ENCODE results near the gene MYCN. TPM values are rescaled to one million over a fixed set of nuclear protein-coding genes. Genes with fewer than 3 reads are reported as not detected.

Gene MYCN
- 68.3 to 77.5 TPM (median 75.3 TPM) in 3 replicates for total RNA-seq (2021)
- Bru-seq, nascent RNA = percentile 97 among the genes with signal in this experiment
- long read RNA-seq, experiment 1, transcript MYCN-201 (3 exons, 2,602 nt) = major isoform, 146 of 413 reads
- long read RNA-seq, experiment 1, partial matches to known transcripts = 237 of 413 reads
- long read RNA-seq, experiment 1, other reads (novel, unspliced or antisense) = 28 of 413 reads
- long read RNA-seq, experiment 2, transcript MYCN-201 (3 exons, 2,602 nt) = major isoform, 24 of 121 reads
- long read RNA-seq, experiment 2, partial matches to known transcripts = 69 of 121 reads
- long read RNA-seq, experiment 2, other reads (novel, unspliced or antisense) = 28 of 121 reads
- long read RNA-seq, experiment 3, partial matches to known transcripts = 3 of 3 reads
- long read RNA-seq, experiment 3, other reads (novel, unspliced or antisense) = 0 of 3 reads

DNA sequence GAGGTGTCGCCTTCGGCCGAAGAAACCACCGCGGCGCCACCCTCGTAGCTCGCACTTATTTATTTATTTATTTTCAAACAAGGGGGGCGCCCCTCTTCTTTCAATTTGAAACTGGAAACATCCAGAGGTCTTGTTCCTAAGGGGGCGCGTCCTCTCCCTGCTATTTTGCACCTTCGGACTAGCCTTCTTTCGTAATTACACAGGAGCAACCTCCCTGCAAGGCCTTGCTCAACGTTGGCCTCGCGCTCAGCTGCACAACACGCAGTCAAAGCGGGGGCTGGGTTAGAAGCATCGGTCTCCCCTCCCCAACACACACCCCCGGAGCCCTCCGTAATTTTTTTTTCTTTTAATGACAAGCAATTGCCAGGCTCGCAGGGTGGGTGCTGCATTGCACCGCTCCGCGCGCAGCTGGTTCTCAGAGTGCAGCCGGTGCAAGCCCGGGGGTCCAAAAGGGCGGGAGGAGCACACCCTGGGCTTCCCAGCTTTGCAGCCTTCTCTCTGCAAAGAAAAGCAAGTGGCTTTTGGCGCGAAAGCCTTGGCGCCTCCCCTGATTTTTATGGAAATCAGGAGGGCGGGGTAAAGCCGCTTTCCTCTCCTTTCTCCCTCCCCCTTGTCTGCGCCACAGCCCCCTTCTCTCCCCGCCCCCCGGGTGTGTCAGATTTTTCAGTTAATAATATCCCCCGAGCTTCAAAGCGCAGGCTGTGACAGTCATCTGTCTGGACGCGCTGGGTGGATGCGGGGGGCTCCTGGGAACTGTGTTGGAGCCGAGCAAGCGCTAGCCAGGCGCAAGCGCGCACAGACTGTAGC is at the start of gene MYCN:
Gene MYCN, plus strand, starts transcription at position 697 of the 807 bp plus-strand sequence. CDS start 1,515 bp downstream, outside the sequence.
- H3K36me3 Mint-ChIP-seq = peaks cover 32% of the 10 kb centered on the region
- H3K4me1 Mint-ChIP-seq = peaks cover 56% of the 10 kb centered on the region
- H3K4me3 Mint-ChIP-seq = peak within 1 kb of the TSS; percentile 94
- peaks cover 5% of the 10 kb centered on the region; the same call in 1 of the 2 replicates for H3K9me3 Mint-ChIP-seq
- TF ChIP-seq FOXP1 (CRISPR knock-in tag; IDR thresholded peaks at IDR 0.05; ENCODE audit: borderline replicate concordance) (0 out of 2 replicates have a peak, but pooled peaks have one; percentile 22), MYBL2 (CRISPR knock-in tag; IDR thresholded peaks at IDR 0.05) (peak; percentile 74; the same call in 1 of the 2 replicates), ZNF232 (CRISPR knock-in tag; IDR thresholded peaks at IDR 0.05) (0 out of 2 replicates have a peak, but pooled peaks have one; percentile 25), NFE2L1 (CRISPR knock-in tag; IDR thresholded peaks at IDR 0.05) (0 out of 2 replicates have a peak, but pooled peaks have one; percentile 38), HMGA2 (CRISPR knock-in tag; IDR thresholded peaks at IDR 0.05) (no peak), KAT7 (CRISPR knock-in tag; IDR thresholded peaks at IDR 0.05; ENCODE audit: borderline replicate concordance) (no peak), SP1 (CRISPR knock-in tag; conservative IDR thresholded peaks at IDR 0.05) (peak; percentile 64), NR2C2 (CRISPR knock-in tag; IDR thresholded peaks at IDR 0.05) (no peak), NFYB (CRISPR knock-in tag; conservative IDR thresholded peaks at IDR 0.05; ENCODE audit: low read depth) (0 out of 2 replicates have a peak, but pooled peaks have one; percentile 18), ZNF138 (CRISPR knock-in tag; conservative IDR thresholded peaks at IDR 0.05) (no peak)
- TF ChIP-seq, protein P1, sequence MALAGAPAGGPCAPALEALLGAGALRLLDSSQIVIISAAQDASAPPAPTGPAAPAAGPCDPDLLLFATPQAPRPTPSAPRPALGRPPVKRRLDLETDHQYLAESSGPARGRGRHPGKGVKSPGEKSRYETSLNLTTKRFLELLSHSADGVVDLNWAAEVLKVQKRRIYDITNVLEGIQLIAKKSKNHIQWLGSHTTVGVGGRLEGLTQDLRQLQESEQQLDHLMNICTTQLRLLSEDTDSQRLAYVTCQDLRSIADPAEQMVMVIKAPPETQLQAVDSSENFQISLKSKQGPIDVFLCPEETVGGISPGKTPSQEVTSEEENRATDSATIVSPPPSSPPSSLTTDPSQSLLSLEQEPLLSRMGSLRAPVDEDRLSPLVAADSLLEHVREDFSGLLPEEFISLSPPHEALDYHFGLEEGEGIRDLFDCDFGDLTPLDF (CRISPR knock-in tag; IDR thresholded peaks at IDR 0.05) = 0 out of 2 replicates have a peak, but pooled peaks have one; percentile 43
- TF ChIP-seq, protein P2, sequence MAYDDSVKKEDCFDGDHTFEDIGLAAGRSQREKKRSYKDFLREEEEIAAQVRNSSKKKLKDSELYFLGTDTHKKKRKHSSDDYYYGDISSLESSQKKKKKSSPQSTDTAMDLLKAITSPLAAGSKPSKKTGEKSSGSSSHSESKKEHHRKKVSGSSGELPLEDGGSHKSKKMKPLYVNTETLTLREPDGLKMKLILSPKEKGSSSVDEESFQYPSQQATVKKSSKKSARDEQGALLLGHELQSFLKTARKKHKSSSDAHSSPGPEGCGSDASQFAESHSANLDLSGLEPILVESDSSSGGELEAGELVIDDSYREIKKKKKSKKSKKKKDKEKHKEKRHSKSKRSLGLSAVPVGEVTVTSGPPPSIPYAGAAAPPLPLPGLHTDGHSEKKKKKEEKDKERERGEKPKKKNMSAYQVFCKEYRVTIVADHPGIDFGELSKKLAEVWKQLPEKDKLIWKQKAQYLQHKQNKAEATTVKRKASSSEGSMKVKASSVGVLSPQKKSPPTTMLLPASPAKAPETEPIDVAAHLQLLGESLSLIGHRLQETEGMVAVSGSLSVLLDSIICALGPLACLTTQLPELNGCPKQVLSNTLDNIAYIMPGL (CRISPR knock-in tag; IDR thresholded peaks at IDR 0.05) = peak; percentile 19; the same call in 1 of the 2 replicates
- TF ChIP-seq, protein P3, sequence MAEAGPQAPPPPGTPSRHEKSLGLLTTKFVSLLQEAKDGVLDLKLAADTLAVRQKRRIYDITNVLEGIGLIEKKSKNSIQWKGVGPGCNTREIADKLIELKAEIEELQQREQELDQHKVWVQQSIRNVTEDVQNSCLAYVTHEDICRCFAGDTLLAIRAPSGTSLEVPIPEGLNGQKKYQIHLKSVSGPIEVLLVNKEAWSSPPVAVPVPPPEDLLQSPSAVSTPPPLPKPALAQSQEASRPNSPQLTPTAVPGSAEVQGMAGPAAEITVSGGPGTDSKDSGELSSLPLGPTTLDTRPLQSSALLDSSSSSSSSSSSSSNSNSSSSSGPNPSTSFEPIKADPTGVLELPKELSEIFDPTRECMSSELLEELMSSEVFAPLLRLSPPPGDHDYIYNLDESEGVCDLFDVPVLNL (CRISPR knock-in tag; IDR thresholded peaks at IDR 0.05; ENCODE audit: borderline replicate concordance, low read depth) = peak; percentile 38; the same call in 1 of the 2 replicates
- TF ChIP-seq, protein P4, sequence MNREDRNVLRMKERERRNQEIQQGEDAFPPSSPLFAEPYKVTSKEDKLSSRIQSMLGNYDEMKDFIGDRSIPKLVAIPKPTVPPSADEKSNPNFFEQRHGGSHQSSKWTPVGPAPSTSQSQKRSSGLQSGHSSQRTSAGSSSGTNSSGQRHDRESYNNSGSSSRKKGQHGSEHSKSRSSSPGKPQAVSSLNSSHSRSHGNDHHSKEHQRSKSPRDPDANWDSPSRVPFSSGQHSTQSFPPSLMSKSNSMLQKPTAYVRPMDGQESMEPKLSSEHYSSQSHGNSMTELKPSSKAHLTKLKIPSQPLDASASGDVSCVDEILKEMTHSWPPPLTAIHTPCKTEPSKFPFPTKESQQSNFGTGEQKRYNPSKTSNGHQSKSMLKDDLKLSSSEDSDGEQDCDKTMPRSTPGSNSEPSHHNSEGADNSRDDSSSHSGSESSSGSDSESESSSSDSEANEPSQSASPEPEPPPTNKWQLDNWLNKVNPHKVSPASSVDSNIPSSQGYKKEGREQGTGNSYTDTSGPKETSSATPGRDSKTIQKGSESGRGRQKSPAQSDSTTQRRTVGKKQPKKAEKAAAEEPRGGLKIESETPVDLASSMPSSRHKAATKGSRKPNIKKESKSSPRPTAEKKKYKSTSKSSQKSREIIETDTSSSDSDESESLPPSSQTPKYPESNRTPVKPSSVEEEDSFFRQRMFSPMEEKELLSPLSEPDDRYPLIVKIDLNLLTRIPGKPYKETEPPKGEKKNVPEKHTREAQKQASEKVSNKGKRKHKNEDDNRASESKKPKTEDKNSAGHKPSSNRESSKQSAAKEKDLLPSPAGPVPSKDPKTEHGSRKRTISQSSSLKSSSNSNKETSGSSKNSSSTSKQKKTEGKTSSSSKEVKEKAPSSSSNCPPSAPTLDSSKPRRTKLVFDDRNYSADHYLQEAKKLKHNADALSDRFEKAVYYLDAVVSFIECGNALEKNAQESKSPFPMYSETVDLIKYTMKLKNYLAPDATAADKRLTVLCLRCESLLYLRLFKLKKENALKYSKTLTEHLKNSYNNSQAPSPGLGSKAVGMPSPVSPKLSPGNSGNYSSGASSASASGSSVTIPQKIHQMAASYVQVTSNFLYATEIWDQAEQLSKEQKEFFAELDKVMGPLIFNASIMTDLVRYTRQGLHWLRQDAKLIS (CRISPR knock-in tag; IDR thresholded peaks at IDR 0.05; ENCODE audit: borderline replicate concordance) = peak; percentile 56; the same call in 1 of the 2 replicates
- TF ChIP-seq, protein P5, sequence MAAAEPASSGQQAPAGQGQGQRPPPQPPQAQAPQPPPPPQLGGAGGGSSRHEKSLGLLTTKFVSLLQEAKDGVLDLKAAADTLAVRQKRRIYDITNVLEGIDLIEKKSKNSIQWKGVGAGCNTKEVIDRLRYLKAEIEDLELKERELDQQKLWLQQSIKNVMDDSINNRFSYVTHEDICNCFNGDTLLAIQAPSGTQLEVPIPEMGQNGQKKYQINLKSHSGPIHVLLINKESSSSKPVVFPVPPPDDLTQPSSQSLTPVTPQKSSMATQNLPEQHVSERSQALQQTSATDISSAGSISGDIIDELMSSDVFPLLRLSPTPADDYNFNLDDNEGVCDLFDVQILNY (CRISPR knock-in tag; IDR thresholded peaks at IDR 0.05) = peak; percentile 80; the same call in 1 of the 2 replicates
- TF ChIP-seq, protein P6, sequence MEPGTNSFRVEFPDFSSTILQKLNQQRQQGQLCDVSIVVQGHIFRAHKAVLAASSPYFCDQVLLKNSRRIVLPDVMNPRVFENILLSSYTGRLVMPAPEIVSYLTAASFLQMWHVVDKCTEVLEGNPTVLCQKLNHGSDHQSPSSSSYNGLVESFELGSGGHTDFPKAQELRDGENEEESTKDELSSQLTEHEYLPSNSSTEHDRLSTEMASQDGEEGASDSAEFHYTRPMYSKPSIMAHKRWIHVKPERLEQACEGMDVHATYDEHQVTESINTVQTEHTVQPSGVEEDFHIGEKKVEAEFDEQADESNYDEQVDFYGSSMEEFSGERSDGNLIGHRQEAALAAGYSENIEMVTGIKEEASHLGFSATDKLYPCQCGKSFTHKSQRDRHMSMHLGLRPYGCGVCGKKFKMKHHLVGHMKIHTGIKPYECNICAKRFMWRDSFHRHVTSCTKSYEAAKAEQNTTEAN (CRISPR knock-in tag; IDR thresholded peaks at IDR 0.05) = peak; percentile 50; the same call in 1 of the 2 replicates
- ChIA-PET CTCF (interaction anchor here (0.6 to 4.2 kb wide), 69 partner anchors 9 to 817 kb away, joined by 3 to 55 read pairs (median 5); no protein-coding TSS in a partner anchor), POLR2A (interaction anchor here (0.7 to 4.3 kb wide), 11 partner anchors 13 to 380 kb away, joined by 3 to 30 read pairs (median 4); no protein-coding TSS in a partner anchor)
- DNase-seq (ENCODE audit: low spot score) (peak; percentile 90), ATAC-seq (peak; percentile 54)
- peak within 1 kb of the TSS; percentile 92 for H3K27ac Mint-ChIP-seq
- no peaks in the 10 kb centered on the region for H3K27me3 Mint-ChIP-seq (ENCODE audit: low read depth)

All from WTC11 (cell line).